Right cardiac atrium (tissue), 5 donors: ENCODE data around the gene SLC2A5. TPM values are rescaled to one million over a fixed set of nuclear protein-coding genes. Genes with fewer than 3 reads are reported as not detected.
A peak's percentile ranks its signal among the peaks of the same experiment; 100 is the strongest.

ENCODE experiments used
- ATAC-seq, 2 donors: fragments of 200-7000 bp; cut with Tn5 transposase; one replicate each; pipeline versions ENCODE4 v1.8.0 to v1.9.1; 2020; ENCODE audit warnings: moderate library complexity in 2 of 2, mild to moderate bottlenecking in 1 of 2
- DNase-seq, 3 donors: peaks; one replicate each; pipeline ENCODE4 v3.0.0-alpha.2; 2020
- H3K27ac ChIP-seq: one replicate; pipeline ENCODE4 v1.5.1; 2013; ENCODE audit warnings: mild to moderate bottlenecking, low read length, control low read depth, moderate library complexity
- H3K27me3 ChIP-seq: one replicate; pipeline ENCODE4 v1.6.1; 2013; ENCODE audit not compliant: control insufficient read depth, insufficient read depth
- H3K4me1 ChIP-seq: one replicate; pipeline ENCODE4 v1.6.1; 2013; ENCODE audit warnings: low read length; ENCODE audit not compliant: control insufficient read depth, insufficient read depth
- H3K4me3 ChIP-seq: one replicate; pipeline ENCODE4 v1.5.1; 2013; ENCODE audit warnings: low read length, control low read depth
- H3K9me3 ChIP-seq: one replicate; pipeline ENCODE4 v1.6.1; 2013; ENCODE audit warnings: low read length; ENCODE audit not compliant: control insufficient read depth
- WGBS: extraction: QIAGEN DNeasy Blood & Tissue Kit; methylation state at CpG from one replicate; pipeline ENCODE4 v1.1.7; 2013; 5-methylcytosine and 5-hydroxymethylcytosine counted together
- intact Hi-C, 4 donors: fragments of 100-400 bp; cut with DNase I; formaldehyde crosslinking; loops; one replicate each; pipeline versions ENCODE4 v1.11.0 to v1.14.0; 2022 to 2023
- long read RNA-seq, 4 donors: library from polyadenylated mRNA; unstranded; transcript quantifications; one replicate each; pipeline ENCODE4 v2.0.0, GENCODE V29; 2020 to 2021
- polyA plus RNA-seq: library from polyadenylated mRNA; stranded (reverse); fragments of 200-250 nt; gene quantifications from one replicate; pipeline ENCODE4 v1.2.3, GENCODE V29; 2013
- total RNA-seq, 4 donors: library from RNA; stranded (reverse); fragmentation: NEBNext Ultra II Directional; extraction: Animal tissue kit (Norgen Biotek cat#: 25700); gene quantifications; one replicate each; pipeline ENCODE4 v1.2.1, GENCODE V29; 2021
- donor health status: healthy with polysubstance abuse.
- donor health status: DM: no; HTN: yes; CAD: no.
- donor health status: DM: no; HTN: no; CAD: no.
- donor health status: DM: no; HTN: yes; CAD: no; lungs with severe emphysema.
- donor health status: DM: yes; HTN: yes; CAD: no.

Gene SLC2A5, protein sequence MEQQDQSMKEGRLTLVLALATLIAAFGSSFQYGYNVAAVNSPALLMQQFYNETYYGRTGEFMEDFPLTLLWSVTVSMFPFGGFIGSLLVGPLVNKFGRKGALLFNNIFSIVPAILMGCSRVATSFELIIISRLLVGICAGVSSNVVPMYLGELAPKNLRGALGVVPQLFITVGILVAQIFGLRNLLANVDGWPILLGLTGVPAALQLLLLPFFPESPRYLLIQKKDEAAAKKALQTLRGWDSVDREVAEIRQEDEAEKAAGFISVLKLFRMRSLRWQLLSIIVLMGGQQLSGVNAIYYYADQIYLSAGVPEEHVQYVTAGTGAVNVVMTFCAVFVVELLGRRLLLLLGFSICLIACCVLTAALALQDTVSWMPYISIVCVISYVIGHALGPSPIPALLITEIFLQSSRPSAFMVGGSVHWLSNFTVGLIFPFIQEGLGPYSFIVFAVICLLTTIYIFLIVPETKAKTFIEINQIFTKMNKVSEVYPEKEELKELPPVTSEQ
- total RNA-seq (1 to 10 TPM in 3 of 4 donors, under 1 TPM in 1; 0.93 to 3.6 (median 2.7) TPM), polyA plus RNA-seq (2.2 TPM)
- long read RNA-seq, donor 1, full-length matches to known transcripts: 1 of 2 reads
- long read RNA-seq, donor 1, partial matches to known transcripts: 0 of 2 reads
- long read RNA-seq, donor 1, other reads (novel, unspliced or antisense): 1 of 2 reads
- long read RNA-seq, donor 2, full-length matches to known transcripts: 2 of 6 reads
- long read RNA-seq, donor 2, partial matches to known transcripts: 2 of 6 reads
- long read RNA-seq, donor 2, other reads (novel, unspliced or antisense): 2 of 6 reads
- long read RNA-seq, donor 3, full-length matches to known transcripts: 5 of 6 reads
- long read RNA-seq, donor 3, partial matches to known transcripts: 0 of 6 reads
- long read RNA-seq, donor 3, other reads (novel, unspliced or antisense): 1 of 6 reads
- long read RNA-seq, donor 4, full-length matches to known transcripts: 1 of 3 reads
- long read RNA-seq, donor 4, partial matches to known transcripts: 0 of 3 reads
- long read RNA-seq, donor 4, other reads (novel, unspliced or antisense): 2 of 3 reads

DNA sequence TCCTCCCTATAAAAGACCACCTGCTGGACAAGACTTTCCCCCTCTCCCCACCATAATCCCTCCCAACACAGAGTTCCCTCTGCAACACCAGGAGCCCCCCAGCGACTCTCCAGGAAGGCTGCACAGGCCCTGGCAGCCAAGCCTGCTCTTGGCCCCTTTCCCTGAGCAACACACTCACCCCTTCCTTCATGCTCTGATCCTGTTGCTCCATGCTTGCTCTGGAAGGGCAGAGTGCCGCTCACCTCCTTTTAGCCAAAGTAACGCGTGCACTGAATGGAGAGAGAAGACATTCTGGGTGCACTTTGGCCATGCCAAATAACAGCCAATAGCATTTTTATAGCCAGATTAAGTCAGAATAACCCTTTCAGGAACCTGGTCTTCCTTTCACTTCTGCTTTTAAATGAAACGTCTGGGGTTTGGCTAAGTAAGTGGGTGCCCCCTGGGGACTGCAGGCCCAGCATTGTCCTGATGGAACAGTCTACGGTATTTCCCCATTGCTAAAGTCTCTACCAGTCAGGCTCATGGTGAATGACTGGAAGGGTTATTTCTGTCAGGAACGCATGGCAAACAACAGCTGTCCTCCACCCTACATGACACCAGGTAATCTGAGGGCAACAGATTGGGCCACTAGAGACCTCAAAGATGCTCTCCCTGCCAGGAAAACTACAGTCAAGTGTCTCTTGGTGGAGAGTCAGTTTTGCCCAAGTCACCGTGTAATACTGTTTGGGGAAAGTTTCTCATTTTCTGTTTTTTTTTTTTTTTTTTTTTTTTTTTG, at the start of gene SLC2A5:
TSS of gene SLC2A5 (minus strand) at position 310 of the 775 bp plus-strand sequence. CDS start at position 211, 99 bp downstream.
- intact Hi-C loops: no loop called here
- Histone ChIP-seq H3K9me3 (no peaks in the 10 kb centered on the region), H3K27me3 (no peaks in the 10 kb centered on the region), H3K4me3 (peak within 1 kb of the TSS; percentile 1), H3K27ac (peak within 1 kb of the TSS; percentile 47), H3K4me1 (peaks cover 6% of the 10 kb centered on the region)
- 25% methylated on average over 8 of the region's 8 CpGs for WGBS
- ATAC-seq (peak; percentile 55 to 59), DNase-seq (peak in 2 of 3 donors; percentile 37 to 72)

DNA sequence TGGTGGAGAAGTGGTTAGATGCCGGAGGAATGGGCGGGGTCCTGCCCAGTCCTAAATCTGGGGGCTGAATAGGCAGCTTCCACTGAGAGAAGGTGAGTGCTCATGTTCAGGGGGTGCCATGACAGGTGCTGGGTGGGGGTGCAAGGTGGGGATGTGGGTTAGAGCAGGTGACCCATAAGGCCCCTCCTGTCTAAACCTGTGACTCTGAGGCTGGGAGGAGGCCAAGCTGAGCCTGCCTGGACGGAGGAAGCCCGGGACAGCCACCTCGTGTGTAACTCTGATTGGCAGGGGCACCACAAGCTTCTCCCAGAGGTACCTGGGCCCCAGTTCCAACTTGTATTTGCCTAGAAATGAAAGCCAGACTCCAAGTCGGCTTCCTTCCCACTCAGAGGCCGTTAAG, 48.8 kb upstream of the SLC2A5 start:
- H3K27ac ChIP-seq: no peak overlapping the region
- no peaks in the 10 kb centered on the region for H3K9me3 ChIP-seq
- DNase-seq (peak in 1 of 3 donors; percentile 11), ATAC-seq (no peak)
- H3K4me3 ChIP-seq: no peak overlapping the region
- no peaks in the 10 kb centered on the region for H3K27me3 ChIP-seq
- intact Hi-C loops: no loop called here
- WGBS: 74% methylated on average over 7 of the region's 7 CpGs
- H3K4me1 ChIP-seq: peaks cover 7% of the 10 kb centered on the region

DNA sequence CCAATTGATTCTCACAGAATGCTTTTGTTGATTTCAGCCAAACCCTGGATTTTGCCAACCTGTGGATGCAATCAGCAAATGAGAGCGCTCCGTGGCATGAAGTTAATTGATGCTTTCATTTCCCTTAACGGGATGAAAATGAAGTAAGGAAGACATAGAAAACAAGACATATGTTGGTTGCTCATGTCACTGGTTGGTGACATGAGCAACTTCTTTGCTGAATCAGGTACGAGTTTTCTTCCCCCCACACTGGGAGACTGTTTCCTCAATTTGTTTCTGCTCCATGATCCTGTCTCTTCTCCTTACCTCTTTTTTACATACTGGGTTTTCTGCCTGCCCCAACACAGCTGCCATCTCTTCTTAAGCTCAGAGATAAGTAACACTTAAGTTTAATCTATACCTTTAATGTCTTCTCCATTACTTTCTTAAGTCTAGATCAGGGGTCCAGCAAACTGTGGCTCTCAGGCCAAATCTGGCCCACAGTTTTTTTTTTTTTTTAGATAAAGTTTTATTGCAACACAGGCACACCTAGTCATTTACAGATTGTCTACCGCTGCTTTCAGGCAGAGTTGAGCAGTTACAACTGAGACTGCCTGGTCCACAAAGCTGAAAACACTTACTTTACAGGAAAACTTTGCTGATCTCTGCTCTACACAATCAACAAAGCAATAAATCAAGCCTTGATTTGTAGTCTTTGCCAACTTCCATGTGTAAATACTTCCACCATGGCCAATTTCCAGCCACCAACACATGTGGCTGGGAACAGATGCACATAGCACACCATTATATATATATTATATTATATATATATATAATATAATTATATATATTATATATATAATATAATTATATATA, 46.1 kb upstream of the SLC2A5 start:
- H3K27me3 ChIP-seq: no peaks in the 10 kb centered on the region
- ATAC-seq: no peak
- H3K4me1 ChIP-seq: peaks cover 7% of the 10 kb centered on the region
- DNase-seq: no peak
- no peaks in the 10 kb centered on the region for H3K9me3 ChIP-seq
- intact Hi-C loops: no loop called here
- 79% methylated on average over 5 of the region's 5 CpGs for WGBS
- H3K4me3 ChIP-seq: no peak overlapping the region
- no peak overlapping the region for H3K27ac ChIP-seq

DNA sequence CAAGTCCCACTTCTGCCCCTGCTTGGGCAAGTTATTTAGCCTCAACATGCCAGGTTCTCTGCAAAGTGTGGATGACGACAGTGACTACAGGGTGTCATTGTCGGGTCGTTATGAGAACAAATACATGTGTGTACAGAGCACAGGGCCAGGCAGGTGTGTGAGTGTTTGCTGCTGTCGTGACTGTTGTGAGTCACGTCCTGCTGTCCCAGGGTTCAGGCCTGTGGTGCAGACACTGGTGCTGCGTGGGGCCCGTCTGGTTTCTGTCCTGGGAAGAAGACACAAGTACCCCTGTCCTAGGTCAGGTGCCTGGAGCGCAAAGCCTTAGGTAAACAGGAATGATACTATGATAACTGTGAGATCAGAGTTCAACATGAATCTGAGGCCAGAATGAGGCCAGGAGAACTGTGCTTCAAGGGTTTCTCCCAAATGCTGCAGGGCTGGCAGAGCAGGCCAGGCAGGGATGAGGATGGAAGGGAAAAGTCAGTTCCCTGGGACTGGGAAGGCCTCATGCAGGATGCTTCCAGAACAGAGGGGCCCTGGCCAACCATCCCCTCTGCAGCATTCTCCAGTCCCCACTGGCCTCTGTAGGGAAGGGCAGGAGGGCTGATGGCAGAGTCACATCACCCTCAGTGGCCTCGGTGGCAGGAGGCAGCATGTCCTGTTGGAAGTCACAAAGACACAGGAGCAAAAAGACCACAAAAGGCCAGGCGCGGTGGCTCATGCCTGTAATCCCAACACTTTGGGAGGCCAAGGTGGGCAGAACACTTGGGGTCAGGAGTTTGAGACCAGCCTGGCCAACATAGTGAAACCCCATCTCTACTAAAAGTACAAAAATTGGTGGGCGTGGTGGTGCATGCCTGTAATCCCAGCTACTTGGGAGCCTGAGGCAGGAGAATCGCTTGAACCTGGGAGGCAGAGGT, 43.8 kb upstream of the SLC2A5 start:
- ATAC-seq (no peak), DNase-seq (peak in 1 of 3 donors; percentile 23)
- intact Hi-C loops: loop anchor here (5.0 kb wide), 1 partner anchor 84 kb away; no protein-coding TSS in a partner anchor

DNA sequence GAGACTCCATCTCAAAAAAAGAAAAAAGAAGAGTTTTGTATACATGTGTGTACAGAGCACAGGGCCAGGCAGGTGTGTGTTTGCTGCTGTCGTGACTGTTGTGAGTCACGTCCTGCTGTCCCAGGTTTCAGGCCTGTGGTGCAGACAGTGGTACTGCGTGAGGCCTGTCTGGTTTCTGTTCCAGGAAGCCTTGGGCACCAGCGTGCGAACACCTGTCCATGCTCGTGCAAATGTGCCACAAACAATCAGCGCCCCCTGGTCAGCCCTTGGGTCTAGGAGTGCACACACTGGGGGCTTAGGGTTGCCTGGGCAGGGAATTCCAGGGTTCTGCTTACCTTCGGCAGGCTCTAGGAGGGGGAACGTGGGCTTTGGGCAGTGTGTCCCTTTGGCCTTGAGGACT, 42.5 kb upstream of the SLC2A5 start:
- WGBS: 95% methylated on average over 9 of the region's 9 CpGs

More for the DNA sequence above, 43.8 kb upstream of the SLC2A5 start:
- H3K27ac ChIP-seq: no peak overlapping the region
- 92% methylated on average over 13 of the region's 13 CpGs for WGBS
- H3K27me3 ChIP-seq: no peaks in the 10 kb centered on the region
- H3K4me1 ChIP-seq: no peaks in the 10 kb centered on the region
- no peaks in the 10 kb centered on the region for H3K9me3 ChIP-seq
- H3K4me3 ChIP-seq: no peak overlapping the region

DNA sequence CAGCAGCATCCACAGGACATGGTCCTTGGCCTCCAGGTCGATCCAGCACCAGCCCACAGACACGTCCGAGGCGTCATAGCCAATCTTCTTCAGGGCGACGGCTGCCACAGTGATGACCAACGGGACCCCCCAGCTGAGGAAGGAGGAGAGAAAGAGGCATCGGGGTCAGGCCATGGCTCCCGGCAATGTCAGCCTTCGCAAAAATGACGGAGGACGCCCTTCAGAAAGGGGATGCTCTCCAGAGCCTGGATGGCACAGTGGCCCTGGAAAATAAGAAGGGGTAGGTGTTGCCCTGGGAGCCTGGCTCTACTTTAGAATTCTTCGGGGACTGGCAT, 41.9 kb upstream of the SLC2A5 start:
- Histone ChIP-seq H3K27me3 (no peaks in the 10 kb centered on the region), H3K4me3 (no peak overlapping the region), H3K9me3 (no peaks in the 10 kb centered on the region), H3K27ac (no peak overlapping the region), H3K4me1 (peaks cover 2% of the 10 kb centered on the region)
- WGBS: 88% methylated on average over 13 of the region's 13 CpGs
- intact Hi-C loops: loop anchor here (5.0 kb wide), 1 partner anchor 86 kb away; no protein-coding TSS in a partner anchor
- DNase-seq: peak in 1 of 3 donors; percentile 12
- ATAC-seq: no peak

More for the DNA sequence above, 42.5 kb upstream of the SLC2A5 start:
- Histone ChIP-seq H3K4me1 (peaks cover 1% of the 10 kb centered on the region), H3K27ac (no peak overlapping the region), H3K27me3 (no peaks in the 10 kb centered on the region), H3K4me3 (no peak overlapping the region), H3K9me3 (no peaks in the 10 kb centered on the region)
- ATAC-seq (no peak), DNase-seq (peak in 1 of 3 donors; percentile 33)
- intact Hi-C loops: loop anchor here (5.0 kb wide), 1 partner anchor 85 kb away; no protein-coding TSS in a partner anchor

DNA sequence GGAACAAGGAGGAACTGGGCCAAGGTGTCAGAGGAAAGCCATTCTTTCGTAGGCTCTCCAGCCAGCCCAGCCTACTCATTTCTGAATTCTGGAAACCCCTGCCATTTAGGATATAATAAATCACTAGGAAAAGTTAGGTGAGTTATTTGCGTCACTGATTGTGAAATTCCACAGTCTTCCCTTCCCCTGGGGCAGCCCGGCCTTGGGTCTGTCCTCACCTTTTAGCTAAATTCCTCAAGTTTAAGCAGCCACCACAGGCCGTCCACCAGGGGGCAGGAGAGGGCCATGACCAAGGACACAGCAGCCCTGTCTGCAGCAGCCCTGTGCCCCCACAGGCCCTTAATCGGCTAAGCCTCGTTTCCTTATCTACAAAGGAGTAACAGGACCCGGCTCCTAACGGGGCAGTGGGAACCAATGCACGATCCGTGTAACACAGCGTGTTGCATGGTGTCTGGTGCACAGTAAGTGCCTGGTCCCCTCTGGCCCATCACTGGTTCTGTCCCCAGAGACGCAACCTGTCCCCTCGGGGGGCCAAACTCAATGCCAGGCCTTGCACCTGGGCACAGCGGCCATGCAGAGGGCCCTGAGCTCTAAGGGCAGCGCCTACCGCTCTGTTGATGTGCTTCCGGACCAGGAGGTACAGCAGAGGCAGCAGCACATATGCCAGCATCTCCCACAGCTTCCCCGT, 41.4 kb upstream of the SLC2A5 start:
- H3K27me3 ChIP-seq: no peaks in the 10 kb centered on the region
- no peak overlapping the region for H3K27ac ChIP-seq
- H3K4me1 ChIP-seq: peaks cover 2% of the 10 kb centered on the region
- WGBS: 37% methylated on average over 18 of the region's 18 CpGs
- H3K4me3 ChIP-seq: no peak overlapping the region
- ATAC-seq: peak; percentile 70 to 85
- intact Hi-C loops: loop anchor here (5.0 kb wide), 1 partner anchor 86 kb away; no protein-coding TSS in a partner anchor
- no peaks in the 10 kb centered on the region for H3K9me3 ChIP-seq
- peak; percentile 89 to 96 (median 94) for DNase-seq

DNA sequence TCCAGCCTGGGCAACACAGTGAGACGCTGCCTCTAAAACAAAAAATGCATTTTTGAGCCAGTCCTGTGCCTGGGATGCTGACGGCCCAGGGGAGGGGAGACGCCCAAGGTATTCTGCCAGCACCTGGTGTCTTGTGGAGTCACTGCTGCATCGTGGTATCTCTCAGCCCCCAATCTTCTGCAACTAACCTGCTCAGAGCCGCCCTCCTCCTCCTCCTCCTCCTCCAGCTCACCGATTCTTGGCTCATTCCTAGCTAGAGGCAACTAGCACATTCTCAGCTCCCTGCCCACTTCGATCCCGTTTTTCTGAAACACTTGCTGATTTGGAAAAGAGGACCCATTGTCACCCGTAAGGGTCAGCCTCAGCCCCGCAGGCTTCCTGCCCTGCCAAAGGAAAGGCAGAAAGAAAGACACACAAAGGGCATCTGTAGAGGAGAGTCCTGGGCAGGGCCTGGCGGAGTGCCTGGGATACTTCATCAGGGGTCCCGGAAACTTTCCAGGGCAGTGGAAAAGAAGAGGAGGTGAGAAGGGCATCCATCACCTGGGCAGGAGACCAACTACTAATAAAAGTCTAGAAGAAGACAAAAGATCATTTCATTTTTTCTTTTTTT, 38.7 kb upstream of the SLC2A5 start:
- H3K4me1 ChIP-seq: peaks cover 2% of the 10 kb centered on the region
- H3K27ac ChIP-seq: no peak overlapping the region
- no peak overlapping the region for H3K4me3 ChIP-seq
- no peaks in the 10 kb centered on the region for H3K9me3 ChIP-seq
- H3K27me3 ChIP-seq: no peaks in the 10 kb centered on the region
- peak in 1 of 3 donors; percentile 40 for DNase-seq
- no peak for ATAC-seq
- intact Hi-C loops: loop anchor here in 1 of 4 donors (10.0 kb wide), 1 partner anchor 103 kb away; no protein-coding TSS in a partner anchor
- WGBS: 85% methylated on average over 12 of the region's 12 CpGs
